Peyer's patch (tissue), 4 donors: ENCODE results near the gene ENPP1.
"Not testable (repeated sequence)": the region's sequence is repeated elsewhere in the genome, so short reads cannot be mapped to it uniquely, and the experiment has no call there.

ENCODE experiments used
- POLR2A ChIP-seq, 2 donors: fragments of 450-650 bp; IDR thresholded peaks; one replicate each; pipeline ENCODE4 v1.5.1; 2017; ENCODE audit warnings: antibody characterized with exemption in 2 of 2, mild to moderate bottlenecking in 2 of 2, moderate library complexity in 2 of 2
- TF ChIP-seq, protein P1 (sequence below), 6 experiments: fragments of 450-650 bp in 4 of 6; fragments of 200-600 bp in 2 of 6; sonication (generic) in 1 of 6; IDR thresholded peaks; one replicate each; pipeline ENCODE4 v1.5.1; 2017 to 2019; ENCODE audit warnings: antibody characterized with exemption in 6 of 6, mild to moderate bottlenecking in 3 of 6, moderate library complexity in 1 of 6

DNA sequence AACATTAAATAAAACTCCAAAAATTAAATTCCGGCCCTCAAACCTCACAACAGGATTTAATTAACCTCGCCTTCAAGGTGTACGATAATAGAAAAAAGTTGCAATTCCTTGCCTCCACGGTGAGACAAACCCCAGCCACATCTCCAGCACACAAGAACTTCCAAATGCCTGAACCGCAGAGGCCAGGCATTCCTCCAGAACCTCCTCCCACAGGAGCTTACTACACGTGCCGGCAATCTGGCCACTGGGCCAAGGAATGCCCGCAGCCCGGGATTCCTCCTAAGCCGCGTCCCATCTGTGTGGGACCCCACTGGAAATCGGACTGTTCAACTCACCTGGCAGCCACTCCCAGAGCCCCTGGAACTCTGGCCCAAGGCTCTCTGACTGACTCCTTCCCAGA, 95.9 kb downstream of the ENPP1 start:
- TF ChIP-seq, protein P1, sequence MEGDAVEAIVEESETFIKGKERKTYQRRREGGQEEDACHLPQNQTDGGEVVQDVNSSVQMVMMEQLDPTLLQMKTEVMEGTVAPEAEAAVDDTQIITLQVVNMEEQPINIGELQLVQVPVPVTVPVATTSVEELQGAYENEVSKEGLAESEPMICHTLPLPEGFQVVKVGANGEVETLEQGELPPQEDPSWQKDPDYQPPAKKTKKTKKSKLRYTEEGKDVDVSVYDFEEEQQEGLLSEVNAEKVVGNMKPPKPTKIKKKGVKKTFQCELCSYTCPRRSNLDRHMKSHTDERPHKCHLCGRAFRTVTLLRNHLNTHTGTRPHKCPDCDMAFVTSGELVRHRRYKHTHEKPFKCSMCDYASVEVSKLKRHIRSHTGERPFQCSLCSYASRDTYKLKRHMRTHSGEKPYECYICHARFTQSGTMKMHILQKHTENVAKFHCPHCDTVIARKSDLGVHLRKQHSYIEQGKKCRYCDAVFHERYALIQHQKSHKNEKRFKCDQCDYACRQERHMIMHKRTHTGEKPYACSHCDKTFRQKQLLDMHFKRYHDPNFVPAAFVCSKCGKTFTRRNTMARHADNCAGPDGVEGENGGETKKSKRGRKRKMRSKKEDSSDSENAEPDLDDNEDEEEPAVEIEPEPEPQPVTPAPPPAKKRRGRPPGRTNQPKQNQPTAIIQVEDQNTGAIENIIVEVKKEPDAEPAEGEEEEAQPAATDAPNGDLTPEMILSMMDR (IDR thresholded peaks at IDR 0.05), result not testable (repeated sequence)
- not testable (repeated sequence) for TF ChIP-seq POLR2A (IDR thresholded peaks at IDR 0.05)
